ENCODE data around the gene IQCK.
"Not testable (repeated sequence)": the region's sequence is repeated elsewhere in the genome, so short reads cannot be mapped to it uniquely, and the experiment has no call there.

Gene IQCK, protein sequence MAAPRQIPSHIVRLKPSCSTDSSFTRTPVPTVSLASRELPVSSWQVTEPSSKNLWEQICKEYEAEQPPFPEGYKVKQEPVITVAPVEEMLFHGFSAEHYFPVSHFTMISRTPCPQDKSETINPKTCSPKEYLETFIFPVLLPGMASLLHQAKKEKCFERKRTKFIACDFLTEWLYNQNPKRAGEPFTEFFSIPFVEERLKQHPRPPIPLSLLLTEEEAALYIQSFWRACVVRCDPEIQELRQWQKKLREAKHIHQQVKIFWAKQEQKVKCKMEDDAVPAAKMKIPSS

DNA sequence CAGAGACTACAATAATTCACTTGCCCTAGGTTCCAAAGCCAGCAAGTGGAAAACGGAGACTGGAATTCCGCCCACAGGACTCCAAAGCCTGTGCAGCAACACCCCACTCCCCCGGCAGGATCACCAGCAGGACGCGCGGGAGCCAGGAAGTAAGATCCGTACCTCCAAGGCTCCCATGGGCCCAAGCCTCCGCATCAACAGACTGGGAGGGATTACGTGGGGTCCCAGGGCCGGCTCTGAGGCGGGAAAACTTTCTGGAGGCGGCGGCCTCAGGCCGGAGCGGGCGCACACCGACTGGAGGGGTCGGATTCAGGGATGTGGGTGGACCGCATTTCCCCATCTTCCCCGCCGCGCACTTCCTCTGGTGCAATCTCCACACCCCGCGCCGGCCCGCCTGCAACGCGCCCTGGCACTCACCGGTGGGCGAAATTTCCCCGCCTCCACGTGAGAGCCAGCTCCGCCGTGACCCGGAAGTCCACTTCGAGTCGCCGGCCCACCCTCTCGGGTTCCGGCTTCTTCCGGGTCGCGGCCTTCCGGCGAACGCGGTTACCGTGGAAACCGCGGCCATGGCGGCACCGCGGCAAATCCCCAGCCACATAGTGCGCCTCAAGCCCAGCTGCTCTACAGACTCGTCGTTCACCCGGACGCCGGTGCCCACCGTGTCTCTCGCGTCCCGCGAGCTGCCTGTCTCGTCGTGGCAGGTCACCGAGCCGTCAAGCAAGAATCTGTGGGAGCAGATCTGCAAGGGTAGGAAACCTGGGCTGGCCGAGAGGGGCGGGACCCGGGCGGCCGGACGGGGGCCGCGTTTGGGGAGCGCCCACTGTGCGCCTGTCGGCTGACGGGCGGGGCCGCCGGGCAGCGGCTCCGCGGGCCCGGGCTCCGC, at the start of gene IQCK, which contains the start of gene KNOP1:
IQCK (plus strand) TSS at position 531 of the 883 bp plus-strand sequence; CDS start at position 567, 36 bp downstream.
KNOP1 (minus strand) TSS at position 487 of the 883 bp plus-strand sequence. CDS start 3,192 bp downstream, outside the sequence.
- Histone ChIP-seq H3K27me3 (ENCODE audit: insufficient read depth, low read length) (no peaks in the 10 kb centered on the region), H3K36me3 (ENCODE audit: insufficient read depth, low read length) (peaks cover 20% of the 10 kb centered on the region), H3K9me3 (ENCODE audit: low read length) (no peaks in the 10 kb centered on the region), H3K4me1 (ENCODE audit: insufficient read depth, low read length) (peaks cover 8% of the 10 kb centered on the region), H3K4me3 (ENCODE audit: low read length) (peak within 1 kb of the TSS; percentile 67), H2AFZ (ENCODE audit: low read depth, low read length) (peak within 1 kb of the TSS; percentile 86)

GRCh38 chr16:19672378-19672777, 45.7 kb upstream of the IQCK start:
- Histone ChIP-seq H2AFZ (ENCODE audit: low read depth, low read length) (no peak overlapping the region), H3K4me1 (ENCODE audit: insufficient read depth, low read length) (no peaks in the 10 kb centered on the region), H3K4me3 (ENCODE audit: low read length) (no peak overlapping the region), H3K27me3 (ENCODE audit: insufficient read depth, low read length) (no peaks in the 10 kb centered on the region), H3K36me3 (ENCODE audit: insufficient read depth, low read length) (peaks cover 28% of the 10 kb centered on the region), H3K9me3 (ENCODE audit: low read length) (no peaks in the 10 kb centered on the region)

DNA sequence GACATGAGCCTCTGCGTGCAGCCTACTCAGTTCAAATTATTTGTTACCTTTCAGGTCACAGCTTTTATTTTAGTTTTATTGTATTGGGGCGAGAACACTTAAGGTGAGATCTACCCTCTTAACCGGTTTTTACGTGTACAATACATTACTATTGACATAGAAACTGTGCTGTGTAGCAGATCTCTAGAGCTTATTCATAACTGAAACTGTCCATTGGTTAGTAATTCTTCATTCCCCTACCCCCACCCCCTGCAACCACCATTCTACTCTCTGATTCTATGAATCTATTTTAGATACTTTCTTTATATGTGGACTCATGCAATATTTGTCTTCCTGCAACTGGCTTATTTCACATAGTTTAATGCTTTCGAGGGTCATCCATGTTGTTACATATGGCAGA, 43.6 kb upstream of the IQCK start:
- Histone ChIP-seq H3K9me3 (ENCODE audit: low read length) (no peaks in the 10 kb centered on the region), H3K4me1 (ENCODE audit: insufficient read depth, low read length) (no peaks in the 10 kb centered on the region), H3K27me3 (ENCODE audit: insufficient read depth, low read length) (no peaks in the 10 kb centered on the region), H3K4me3 (ENCODE audit: low read length) (no peak overlapping the region), H2AFZ (ENCODE audit: low read depth, low read length) (no peak overlapping the region), H3K36me3 (ENCODE audit: insufficient read depth, low read length) (peaks cover 25% of the 10 kb centered on the region)

- Histone ChIP-seq H3K4me1 (ENCODE audit: insufficient read depth, low read length) (no peaks in the 10 kb centered on the region), H3K27me3 (ENCODE audit: insufficient read depth, low read length) (no peaks in the 10 kb centered on the region), H3K9me3 (ENCODE audit: low read length) (no peaks in the 10 kb centered on the region), H2AFZ (ENCODE audit: low read depth, low read length) (no peak overlapping the region), H3K36me3 (ENCODE audit: insufficient read depth, low read length) (peaks cover 24% of the 10 kb centered on the region), H3K4me3 (ENCODE audit: low read length) (no peak overlapping the region)
Observed at GRCh38 chr16:19677402-19677801, 40.7 kb upstream of the IQCK start.

DNA sequence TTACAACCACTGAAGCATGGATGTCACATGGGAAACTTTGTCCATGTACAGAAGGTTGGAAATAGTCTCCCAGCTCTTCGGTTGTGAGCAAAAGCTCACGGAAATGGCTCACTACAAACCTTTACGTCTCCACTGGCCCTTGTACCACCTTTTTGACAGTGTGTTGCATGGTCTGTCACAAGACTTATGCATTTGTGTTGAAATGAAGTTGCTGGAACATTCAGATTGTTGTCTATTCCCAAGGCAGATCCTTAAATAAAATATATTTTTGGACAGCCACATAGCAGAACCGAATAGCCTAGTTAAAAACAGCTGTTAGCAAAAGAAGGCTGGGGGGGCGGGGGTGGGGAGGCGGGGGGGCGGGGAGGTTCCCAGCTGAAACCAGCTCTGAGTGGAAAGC, 39.3 kb upstream of the IQCK start:
- Histone ChIP-seq H3K4me1 (ENCODE audit: insufficient read depth, low read length) (no peaks in the 10 kb centered on the region), H3K4me3 (ENCODE audit: low read length) (no peak overlapping the region), H3K27me3 (ENCODE audit: insufficient read depth, low read length) (no peaks in the 10 kb centered on the region), H3K36me3 (ENCODE audit: insufficient read depth, low read length) (peaks cover 37% of the 10 kb centered on the region), H3K9me3 (ENCODE audit: low read length) (peaks cover 5% of the 10 kb centered on the region), H2AFZ (ENCODE audit: low read depth, low read length) (no peak overlapping the region)

DNA sequence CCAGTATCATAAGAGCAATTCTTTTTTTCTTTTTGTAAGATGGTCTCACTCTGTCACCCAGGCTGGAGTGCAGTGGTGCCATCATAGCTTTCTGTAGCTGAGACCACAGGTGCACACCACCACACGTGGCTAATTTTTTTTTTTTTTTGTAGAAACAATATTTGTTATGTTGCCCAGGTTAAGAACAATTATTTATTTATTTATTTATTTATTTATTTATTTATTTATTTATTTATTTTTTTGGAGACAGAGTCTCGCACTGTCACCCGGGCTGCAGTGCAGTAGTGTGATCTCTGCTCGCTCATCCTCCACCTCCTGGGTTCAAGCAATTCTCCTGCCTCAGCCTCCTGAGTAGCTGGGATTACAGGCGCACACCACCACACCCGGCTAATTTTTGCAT, 38.8 kb upstream of the IQCK start:
- not testable (repeated sequence) for H3K4me3 ChIP-seq (ENCODE audit: low read length); H3K9me3 ChIP-seq (ENCODE audit: low read length); H3K27me3 ChIP-seq (ENCODE audit: insufficient read depth, low read length); H3K4me1 ChIP-seq (ENCODE audit: insufficient read depth, low read length); H2AFZ ChIP-seq (ENCODE audit: low read depth, low read length)
- H3K36me3 ChIP-seq (ENCODE audit: insufficient read depth, low read length): peaks cover 41% of the 10 kb centered on the region

DNA sequence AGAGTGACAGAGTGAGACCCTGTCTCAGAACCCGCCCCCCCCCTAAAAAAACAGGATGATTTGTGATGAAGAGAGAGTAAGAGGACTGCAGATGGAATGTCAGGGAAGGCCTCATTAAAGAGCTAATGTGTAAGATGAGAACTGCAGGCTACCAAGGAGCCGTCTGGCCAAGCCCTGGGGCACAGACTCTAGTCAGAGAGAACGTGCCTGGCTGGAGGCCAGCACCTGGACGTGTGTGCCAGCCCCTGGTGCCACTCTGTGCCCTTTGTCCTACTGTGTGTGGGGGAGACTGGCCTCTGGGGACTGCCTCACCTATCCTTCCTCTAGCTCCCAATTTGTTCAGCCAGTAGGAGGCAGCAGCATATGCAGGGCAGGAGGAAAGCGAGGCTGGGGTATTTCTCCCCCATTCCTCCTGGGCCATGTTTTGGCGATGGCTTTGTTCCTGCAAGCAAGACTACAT, 37.2 kb upstream of the IQCK start:
- Histone ChIP-seq H3K4me1 (ENCODE audit: insufficient read depth, low read length) (peaks cover 3% of the 10 kb centered on the region), H3K4me3 (ENCODE audit: low read length) (no peak overlapping the region), H3K36me3 (ENCODE audit: insufficient read depth, low read length) (peaks cover 55% of the 10 kb centered on the region), H2AFZ (ENCODE audit: low read depth, low read length) (no peak overlapping the region), H3K9me3 (ENCODE audit: low read length) (peaks cover 14% of the 10 kb centered on the region), H3K27me3 (ENCODE audit: insufficient read depth, low read length) (no peaks in the 10 kb centered on the region)

DNA sequence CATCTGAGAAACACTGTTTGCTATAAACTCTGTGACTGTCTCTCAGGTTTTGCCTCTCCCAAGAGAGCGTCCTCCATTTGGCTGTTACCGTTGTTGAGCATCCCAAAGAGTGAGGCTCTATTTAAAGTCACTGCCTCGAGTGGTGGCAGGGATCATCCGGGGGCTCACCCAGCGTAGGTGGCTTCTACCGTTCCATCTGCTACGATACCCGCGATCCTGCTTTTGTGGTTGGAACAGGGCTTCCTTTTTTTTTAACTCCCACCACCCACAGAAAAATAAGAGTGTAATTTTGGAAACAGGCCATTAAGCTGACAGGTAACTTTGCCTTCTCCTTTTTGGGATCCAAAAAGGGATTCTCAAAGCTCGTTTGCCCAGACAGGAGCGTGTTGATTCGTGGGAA, 36.4 kb upstream of the IQCK start:
- H3K4me1 ChIP-seq (ENCODE audit: insufficient read depth, low read length): peaks cover 3% of the 10 kb centered on the region
- no peak overlapping the region for H2AFZ ChIP-seq (ENCODE audit: low read depth, low read length)
- H3K4me3 ChIP-seq (ENCODE audit: low read length): no peak overlapping the region
- H3K9me3 ChIP-seq (ENCODE audit: low read length): peaks cover 14% of the 10 kb centered on the region
- peaks cover 53% of the 10 kb centered on the region for H3K36me3 ChIP-seq (ENCODE audit: insufficient read depth, low read length)
- no peaks in the 10 kb centered on the region for H3K27me3 ChIP-seq (ENCODE audit: insufficient read depth, low read length)

DNA sequence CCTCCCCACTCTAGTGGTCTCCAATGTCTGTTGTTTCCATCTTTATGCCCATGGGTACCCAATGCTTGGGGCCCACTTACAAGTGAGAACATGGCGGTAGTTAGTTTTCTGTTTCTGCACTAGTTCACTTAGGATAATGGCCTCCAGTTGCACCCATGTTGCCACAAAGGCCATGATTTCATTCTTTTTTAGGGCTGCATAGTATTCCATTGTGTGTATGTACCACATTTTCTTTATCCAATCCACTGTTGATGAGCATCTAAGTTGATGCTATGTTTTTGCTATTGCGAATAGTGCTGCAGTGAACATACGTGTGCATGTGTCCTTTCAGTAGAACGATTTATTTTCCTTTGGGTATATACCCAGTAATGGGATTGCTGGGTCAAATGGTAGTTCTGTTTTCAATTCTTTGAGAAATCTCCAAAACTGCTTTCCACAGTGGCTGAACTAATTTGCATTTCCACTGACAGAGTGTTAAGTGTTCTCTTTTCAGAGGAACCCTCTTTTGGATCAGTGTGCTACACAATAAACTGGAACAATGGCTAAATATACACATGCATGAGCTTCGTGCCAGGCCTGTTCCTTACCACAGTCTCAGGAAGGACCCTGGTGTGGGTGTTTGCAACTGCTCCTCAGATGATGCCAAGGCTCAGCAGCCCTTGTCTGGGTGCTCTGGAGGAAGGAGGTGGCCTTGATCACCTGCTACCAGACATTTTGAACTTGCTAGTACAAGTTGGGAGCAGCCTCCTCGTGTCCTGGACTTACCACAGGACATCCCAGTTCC, 34.4 kb upstream of the IQCK start:
- no peak overlapping the region for H3K4me3 ChIP-seq (ENCODE audit: low read length)

GRCh38 chr16:19685176-19685575, 32.9 kb upstream of the IQCK start:
- Histone ChIP-seq H2AFZ (ENCODE audit: low read depth, low read length) (no peak overlapping the region), H3K9me3 (ENCODE audit: low read length) (peaks cover 14% of the 10 kb centered on the region), H3K4me1 (ENCODE audit: insufficient read depth, low read length) (peaks cover 12% of the 10 kb centered on the region), H3K4me3 (ENCODE audit: low read length) (no peak overlapping the region), H3K27me3 (ENCODE audit: insufficient read depth, low read length) (no peaks in the 10 kb centered on the region), H3K36me3 (ENCODE audit: insufficient read depth, low read length) (peaks cover 41% of the 10 kb centered on the region)

More for the DNA sequence above, 34.4 kb upstream of the IQCK start:
- peaks cover 45% of the 10 kb centered on the region for H3K36me3 ChIP-seq (ENCODE audit: insufficient read depth, low read length)
- no peaks in the 10 kb centered on the region for H3K27me3 ChIP-seq (ENCODE audit: insufficient read depth, low read length)
- no peak overlapping the region for H2AFZ ChIP-seq (ENCODE audit: low read depth, low read length)
- peaks cover 12% of the 10 kb centered on the region for H3K4me1 ChIP-seq (ENCODE audit: insufficient read depth, low read length)
- peaks cover 14% of the 10 kb centered on the region for H3K9me3 ChIP-seq (ENCODE audit: low read length)

DNA sequence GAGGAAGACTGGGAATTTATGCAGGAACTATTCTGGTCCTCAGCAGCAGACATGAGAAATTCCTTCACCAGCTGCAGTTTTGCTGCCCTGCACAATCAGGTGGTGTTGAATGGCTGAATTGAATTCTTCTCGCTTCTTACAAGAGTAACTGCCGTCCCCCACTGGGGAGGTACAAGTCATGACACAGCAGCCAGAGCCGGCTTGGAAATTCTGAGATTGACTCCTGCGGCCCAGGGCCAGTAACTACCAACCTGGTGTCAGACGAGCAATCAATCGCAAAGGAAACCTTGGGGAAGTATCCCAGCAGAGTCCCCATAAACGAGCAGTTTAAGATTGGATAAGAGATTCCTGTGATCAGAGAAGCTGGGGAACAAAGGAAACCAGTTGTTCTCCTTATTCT, 30.8 kb upstream of the IQCK start:
- Histone ChIP-seq H3K9me3 (ENCODE audit: low read length) (peaks cover 14% of the 10 kb centered on the region), H3K36me3 (ENCODE audit: insufficient read depth, low read length) (peaks cover 46% of the 10 kb centered on the region), H2AFZ (ENCODE audit: low read depth, low read length) (no peak overlapping the region), H3K27me3 (ENCODE audit: insufficient read depth, low read length) (no peaks in the 10 kb centered on the region), H3K4me1 (ENCODE audit: insufficient read depth, low read length) (peaks cover 12% of the 10 kb centered on the region), H3K4me3 (ENCODE audit: low read length) (no peak overlapping the region)

DNA sequence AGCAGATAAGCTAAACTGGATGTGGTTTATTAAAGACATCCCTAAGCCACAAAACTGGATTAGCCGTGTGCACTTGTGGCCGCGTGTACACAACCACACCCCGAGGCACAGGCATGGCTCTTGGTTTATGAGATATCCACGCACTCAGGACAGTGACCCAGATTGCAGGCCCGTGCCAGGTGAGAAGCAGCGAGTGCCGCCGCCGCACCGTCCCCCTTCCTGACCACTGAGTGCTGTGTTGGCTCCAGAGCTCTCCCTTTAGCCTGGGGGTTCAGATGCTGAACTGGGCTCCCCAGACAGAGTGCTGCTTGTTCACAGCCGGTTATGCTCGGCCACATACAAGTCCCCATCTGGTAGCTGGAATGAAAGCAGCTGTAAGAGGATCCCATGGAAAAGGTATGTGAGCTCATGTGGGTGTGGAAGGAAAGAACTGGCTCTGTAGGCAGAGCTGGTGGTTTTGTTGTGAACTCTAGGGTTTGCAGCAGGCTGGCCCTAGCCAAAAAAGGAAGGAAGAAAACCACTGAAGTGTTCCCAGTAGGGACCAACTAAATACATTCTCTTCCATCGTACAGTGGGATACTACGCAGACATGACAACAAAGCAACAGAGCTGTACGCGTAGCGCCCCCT, 29.6 kb upstream of the IQCK start:
- peaks cover 11% of the 10 kb centered on the region for H3K9me3 ChIP-seq (ENCODE audit: low read length)
- peaks cover 42% of the 10 kb centered on the region for H3K36me3 ChIP-seq (ENCODE audit: insufficient read depth, low read length)
- no peak overlapping the region for H2AFZ ChIP-seq (ENCODE audit: low read depth, low read length)
- no peak overlapping the region for H3K4me3 ChIP-seq (ENCODE audit: low read length)
- peaks cover 12% of the 10 kb centered on the region for H3K4me1 ChIP-seq (ENCODE audit: insufficient read depth, low read length)
- H3K27me3 ChIP-seq (ENCODE audit: insufficient read depth, low read length): no peaks in the 10 kb centered on the region

Measured in neuron (in vitro differentiated cells).